ENCODE measurements around the gene RABGGTA. TPM values are rescaled to one million over a fixed set of nuclear protein-coding genes. Genes with fewer than 3 reads are reported as not detected.

The RABGGTA gene
- 10 to 100 TPM; 72.9 to 95.1 (median 88.5) TPM for total RNA-seq
- total RNA-seq (2013), result 34.0 TPM

- Histone ChIP-seq H3K27ac (ENCODE audit: low read length) (peak within 1 kb of the TSS; percentile 99), H3K4me1 (ENCODE audit: control insufficient read depth, insufficient read depth, low read length) (peaks cover 30% of the 10 kb centered on the region), H3K9me3 (ENCODE audit: control insufficient read depth, insufficient read depth, low read length) (no peaks in the 10 kb centered on the region), H3K36me3 (ENCODE audit: control insufficient read depth, insufficient read depth, low read length) (peaks cover 15% of the 10 kb centered on the region), H3K27me3 (ENCODE audit: control insufficient read depth, insufficient read depth, low read length) (no peaks in the 10 kb centered on the region), H3K4me3 (ENCODE audit: low read length) (peak within 1 kb of the TSS; percentile 88)
- WGBS (ENCODE audit: insufficient coverage), result under 1% methylated on average over 61 of the region's 61 CpGs
- H3K27me3 Mint-ChIP-seq (ENCODE audit: low read depth in 2 of 2), result no peaks in the 10 kb centered on the region
- H3K4me1 Mint-ChIP-seq, result peaks cover 25 to 30% of the 10 kb centered on the region in 2 donors
- peak; percentile 84 to 94 (median 87) for ATAC-seq
- H3K36me3 Mint-ChIP-seq, result peaks cover 11% of the 10 kb centered on the region
- TF ChIP-seq CTCF (IDR thresholded peaks at IDR 0.05), result peak; percentile 63
- intact Hi-C loops (cut with micrococcal nuclease), result loop anchor here (1.0 to 5.0 kb wide), 8 partner anchors 28 to 401 kb away; partner anchors contain the start of genes DHRS1, GMPR2, LTB4R and MDP1
- no peaks in the 10 kb centered on the region for H3K9me3 Mint-ChIP-seq
- peak within 1 kb of the TSS; percentile 94 for H3K4me3 Mint-ChIP-seq
- H3K27ac Mint-ChIP-seq, result peak within 1 kb of the TSS; percentile 91 to 92
- DNase-seq, result peak; percentile 92 to 99
Measured at GRCh38 chr14:24271134-24271833, at the start of gene RABGGTA. RABGGTA (minus strand) TSS chr14:24271597; CDS start chr14:24271115, 482 bp downstream.

- H3K4me3 ChIP-seq (ENCODE audit: low read length), result no peak overlapping the region
- H3K27me3 ChIP-seq (ENCODE audit: control insufficient read depth, insufficient read depth, low read length), result no peaks in the 10 kb centered on the region
- intact Hi-C loops (cut with micrococcal nuclease), result no loop called here
- Mint-ChIP-seq H3K9me3 (no peaks in the 10 kb centered on the region), H3K27ac (peak overlapping the region in 1 of 2 donors; percentile 49), H3K36me3 (no peaks in the 10 kb centered on the region), H3K27me3 (ENCODE audit: low read depth in 2 of 2) (peaks cover 0 to 5% of the 10 kb centered on the region in 2 donors), H3K4me1 (peaks cover 43 to 50% of the 10 kb centered on the region in 2 donors), H3K4me3 (no peak overlapping the region)
- DNase-seq (no peak), ATAC-seq (no peak)
- 95% methylated on average over 2 of the region's 3 CpGs for WGBS (ENCODE audit: insufficient coverage)
- TF ChIP-seq CTCF (IDR thresholded peaks at IDR 0.05), result no peak
- peaks cover 39% of the 10 kb centered on the region for H3K4me1 ChIP-seq (ENCODE audit: control insufficient read depth, insufficient read depth, low read length)
- no peak overlapping the region for H3K27ac ChIP-seq (ENCODE audit: low read length)
- H3K9me3 ChIP-seq (ENCODE audit: control insufficient read depth, insufficient read depth, low read length), result no peaks in the 10 kb centered on the region
- no peaks in the 10 kb centered on the region for H3K36me3 ChIP-seq (ENCODE audit: control insufficient read depth, insufficient read depth, low read length)
Measured at GRCh38 chr14:24317141-24317928, 45.9 kb upstream of the RABGGTA start.

- no peaks in the 10 kb centered on the region for H3K9me3 ChIP-seq (ENCODE audit: control insufficient read depth, insufficient read depth, low read length)
- intact Hi-C loops (cut with micrococcal nuclease), result no loop called here
- WGBS (ENCODE audit: insufficient coverage), result 94% methylated on average over 18 of the region's 18 CpGs
- no peaks in the 10 kb centered on the region for H3K36me3 ChIP-seq (ENCODE audit: control insufficient read depth, insufficient read depth, low read length)
- no peaks in the 10 kb centered on the region for H3K9me3 Mint-ChIP-seq
- no peaks in the 10 kb centered on the region for H3K36me3 Mint-ChIP-seq
- no peak overlapping the region for H3K27ac Mint-ChIP-seq
- no peak for TF ChIP-seq CTCF (IDR thresholded peaks at IDR 0.05)
- no peak overlapping the region for H3K4me3 ChIP-seq (ENCODE audit: low read length)
- H3K27ac ChIP-seq (ENCODE audit: low read length), result no peak overlapping the region
- no peak for ATAC-seq
- peaks cover 47% of the 10 kb centered on the region for H3K4me1 ChIP-seq (ENCODE audit: control insufficient read depth, insufficient read depth, low read length)
- peaks cover 50 to 58% of the 10 kb centered on the region in 2 donors for H3K4me1 Mint-ChIP-seq
- no peaks in the 10 kb centered on the region for H3K27me3 ChIP-seq (ENCODE audit: control insufficient read depth, insufficient read depth, low read length)
- H3K27me3 Mint-ChIP-seq (ENCODE audit: low read depth in 2 of 2), result peaks cover 0 to 5% of the 10 kb centered on the region in 2 donors
- no peak for DNase-seq
- H3K4me3 Mint-ChIP-seq, result peak overlapping the region; percentile 17
Measured at GRCh38 chr14:24316597-24316950, 45.2 kb upstream of the RABGGTA start.
